ENCODE measurements around the gene ITPA. TPM values are rescaled to one million over a fixed set of nuclear protein-coding genes. Genes with fewer than 3 reads are reported as not detected.
"Not testable (repeated sequence)": the region's sequence is repeated elsewhere in the genome, so short reads cannot be mapped to it uniquely, and the experiment has no call there.

Gene ITPA
- total RNA-seq, 4 donors from 2014 or later: 35.7 to 76.7 (median 51.8) TPM

- H3K27ac ChIP-seq: no peak overlapping the region
Observed at GRCh38 chr20:3183896-3184612, 25.2 kb upstream of the ITPA start.

GRCh38 chr20:3187861-3188260 is 21.4 kb upstream of the ITPA start:
- H3K36me3 ChIP-seq: peaks cover 0 to 36% (median 0%) of the 10 kb centered on the region in 3 donors
- not testable (repeated sequence) for H3K27me3 ChIP-seq, H3K9me3 ChIP-seq, H3K27ac ChIP-seq, DNase-seq, H3K4me3 ChIP-seq, H3K4me1 ChIP-seq

More at GRCh38 chr20:3183896-3184612, 25.2 kb upstream of the ITPA start:
- Histone ChIP-seq H3K4me3 (no peak overlapping the region), H3K27me3 (no peaks in the 10 kb centered on the region), H3K36me3 (no peaks in the 10 kb centered on the region), H3K4me1 (no peaks in the 10 kb centered on the region), H3K9me3 (no peaks in the 10 kb centered on the region)
- TF ChIP-seq POLR2A (IDR thresholded peaks at IDR 0.05): no peak
- no peak for TF ChIP-seq CTCF (IDR thresholded peaks at IDR 0.05)
- DNase-seq: no peak

GRCh38 chr20:3188823-3189413 is 20.4 kb upstream of the ITPA start:
- Histone ChIP-seq H3K4me3 (no peak overlapping the region), H3K9me3 (no peaks in the 10 kb centered on the region), H3K4me1 (no peaks in the 10 kb centered on the region), H3K36me3 (peaks cover 0 to 47% (median 0%) of the 10 kb centered on the region in 3 donors), H3K27me3 (no peaks in the 10 kb centered on the region), H3K27ac (no peak overlapping the region)
- no peak for DNase-seq
- no peak for TF ChIP-seq CTCF (IDR thresholded peaks at IDR 0.05)
- no peak for TF ChIP-seq POLR2A (IDR thresholded peaks at IDR 0.05)

GRCh38 chr20:3189561-3190131 is 19.7 kb upstream of the ITPA start:
- no peak overlapping the region for H3K27ac ChIP-seq

GRCh38 chr20:3190681-3191111 is 18.6 kb upstream of the ITPA start:
- TF ChIP-seq CTCF (IDR thresholded peaks at IDR 0.05): no peak
- TF ChIP-seq POLR2A (IDR thresholded peaks at IDR 0.05): no peak
- Histone ChIP-seq H3K9me3 (no peaks in the 10 kb centered on the region), H3K4me3 (no peak overlapping the region), H3K36me3 (peaks cover 0 to 64% (median 0%) of the 10 kb centered on the region in 3 donors), H3K27ac (no peak overlapping the region), H3K4me1 (no peaks in the 10 kb centered on the region), H3K27me3 (no peaks in the 10 kb centered on the region)
- DNase-seq: no peak

More at GRCh38 chr20:3189561-3190131, 19.7 kb upstream of the ITPA start:
- TF ChIP-seq CTCF (IDR thresholded peaks at IDR 0.05) (no peak), POLR2A (IDR thresholded peaks at IDR 0.05) (no peak)
- no peaks in the 10 kb centered on the region for H3K9me3 ChIP-seq
- H3K4me3 ChIP-seq: no peak overlapping the region
- DNase-seq: no peak
- no peaks in the 10 kb centered on the region for H3K27me3 ChIP-seq
- peaks cover 0 to 54% (median 0%) of the 10 kb centered on the region in 3 donors for H3K36me3 ChIP-seq
- no peaks in the 10 kb centered on the region for H3K4me1 ChIP-seq
